PC-3 (cell line): Measurements from ENCODE around the gene DPH2. TPM values are rescaled to one million over a fixed set of nuclear protein-coding genes. Genes with fewer than 3 reads are reported as not detected.

Experiments used
- ATAC-seq: fragments of 200-7000 bp; cut with Tn5 transposase; 2 replicates; pipeline ENCODE4 v1.9.1; 2020; ENCODE audit warnings: mild to moderate bottlenecking, moderate library complexity
- BruUV-seq: library from RNA; stranded (reverse); fragments of 400-500 nt; replicated peaks from 2 replicates; lab custom pipeline; 2021; lab: Mats Ljungman, UMichigan
- CTCF ChIA-PET: fragments of 300-600 bp; sonication (Branson Sonifier 250); formaldehyde crosslinking; loops from one replicate; lab custom pipeline; 2022; ENCODE audit warnings: antibody characterized with exemption; lab: Charles Lee
- POLR2A ChIA-PET: fragments of 300-600 bp; sonication (Branson Sonifier 250); formaldehyde crosslinking; loops from one replicate; lab custom pipeline; 2022; ENCODE audit warnings: antibody characterized with exemption; ENCODE audit not compliant: unreplicated experiment; lab: Charles Lee
- DNase-seq: peaks from one replicate; pipeline ENCODE4 v3.0.0-alpha.2; 2015
- H2AFZ ChIP-seq: fragments of 300-600 bp; sonication (generic); 2 replicates; pipeline ENCODE4 v1.6.0; 2016; ENCODE audit warnings: antibody characterized with exemption, low read length
- H3F3A ChIP-seq: fragments of 300-600 bp; sonication (generic); one replicate; pipeline ENCODE4 v1.6.0; 2017; ENCODE audit warnings: antibody characterized with exemption, low read length, control low read depth, mild to moderate bottlenecking; ENCODE audit not compliant: unreplicated experiment
- H3K27ac ChIP-seq: fragments of 300-600 bp; sonication (generic); 2 replicates; pipeline ENCODE4 v1.5.1; 2016; ENCODE audit warnings: mild to moderate bottlenecking, low read length
- H3K27me3 ChIP-seq: fragments of 300-600 bp; sonication (generic); 2 replicates; pipeline ENCODE4 v1.6.1; 2016; ENCODE audit warnings: low read length, mixed read lengths
- H3K36me3 ChIP-seq: fragments of 300-600 bp; sonication (generic); 2 replicates; pipeline ENCODE4 v1.6.1; 2016; ENCODE audit warnings: low read depth, mixed run types, low read length, mixed read lengths
- H3K4me1 ChIP-seq: fragments of 300-600 bp; sonication (generic); 2 replicates; pipeline ENCODE4 v1.5.1; 2016; ENCODE audit warnings: low read length; ENCODE audit not compliant: insufficient read depth
- H3K4me2 ChIP-seq: fragments of 300-600 bp; sonication (generic); 2 replicates; pipeline ENCODE4 v1.6.0; 2016; ENCODE audit warnings: low read length
- H3K4me3 ChIP-seq: fragments of 300-600 bp; sonication (generic); 2 replicates; pipeline ENCODE4 v1.5.1; 2016; ENCODE audit warnings: mild to moderate bottlenecking, low read length, mixed read lengths
- H3K79me2 ChIP-seq: fragments of 300-600 bp; sonication (generic); 2 replicates; pipeline ENCODE4 v1.6.1; 2017; ENCODE audit warnings: low read length, mixed read lengths
- H3K9ac ChIP-seq: fragments of 300-600 bp; sonication (generic); 2 replicates; pipeline ENCODE4 v1.6.0; 2016; ENCODE audit warnings: mild to moderate bottlenecking, low read length
- H3K9me2 ChIP-seq: fragments of 300-600 bp; sonication (generic); replicated peaks from 2 replicates; pipeline ENCODE4 v1.6.1; 2016; ENCODE audit warnings: mixed run types, low read length, mixed read lengths
- H3K9me3 ChIP-seq: fragments of 300-600 bp; sonication (generic); 2 replicates; pipeline ENCODE4 v1.6.1; 2016; ENCODE audit warnings: low read length, mixed read lengths
- H4K20me1 ChIP-seq: fragments of 300-600 bp; sonication (generic); 2 replicates; pipeline ENCODE4 v1.6.1; 2016; ENCODE audit warnings: low read length, mixed read lengths
- CTCF ChIP-seq: fragments of 300-600 bp; sonication (generic); conservative IDR thresholded peaks from 2 replicates; pipeline ENCODE4 v1.5.1; 2017; ENCODE audit warnings: antibody characterized with exemption, low read depth, mild to moderate bottlenecking, low read length
- EZH2 ChIP-seq: fragments of 300-600 bp; sonication (generic); IDR thresholded peaks from one replicate; pipeline ENCODE4 v1.6.1; 2017; ENCODE audit warnings: antibody characterized with exemption, mild to moderate bottlenecking, low read length; ENCODE audit not compliant: unreplicated experiment
- EZH2phosphoT487 ChIP-seq: fragments of 300-600 bp; sonication (generic); IDR thresholded peaks from 2 replicates; pipeline ENCODE4 v1.6.1; 2018; ENCODE audit warnings: mild to moderate bottlenecking, antibody characterized with exemption, low read length, borderline replicate concordance
- intact Hi-C: fragments of 100-400 bp; cut with micrococcal nuclease; formaldehyde crosslinking; loops from 2 replicates; pipeline ENCODE4 v1.9.0; 2023
- total RNA-seq: library from RNA; depleted of rRNA; stranded (reverse); fragments of >200 nt; gene quantifications from 2 replicates; pipeline ENCODE4 v1.2.3, GENCODE V29; 2014

DPH2 gene
- total RNA-seq, 1 experiment from 2014 or later = 46.3 TPM

DNA sequence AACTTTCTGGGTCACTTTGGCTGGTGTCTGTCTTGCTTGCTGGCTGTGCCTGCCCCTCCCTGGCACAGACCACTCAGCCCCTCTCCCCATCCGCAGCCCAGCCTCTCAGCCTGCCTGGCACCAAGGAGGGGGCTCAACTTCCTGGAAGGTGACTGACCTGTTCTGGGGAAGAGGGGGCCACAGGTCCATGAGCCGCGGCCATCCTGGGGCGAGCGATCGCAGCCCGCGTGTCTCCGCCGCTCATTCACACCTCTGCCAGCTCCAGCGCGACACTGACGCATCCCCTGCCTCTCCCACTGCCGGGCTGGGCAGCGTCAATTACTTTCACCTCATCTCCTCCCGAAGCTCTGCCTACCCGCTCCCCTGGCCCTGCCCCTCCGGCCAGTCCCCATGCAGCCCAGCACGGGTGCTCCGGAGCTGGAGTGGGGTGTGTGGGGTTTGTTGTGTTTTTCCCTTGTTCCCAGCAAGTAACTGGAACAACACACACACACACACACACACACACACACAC is 47.1 kb downstream of the DPH2 start:
- Histone ChIP-seq H3K4me3 (no peak overlapping the region), H3K9me3 (no peaks in the 10 kb centered on the region), H3K27me3 (no peaks in the 10 kb centered on the region), H2AFZ (no peak overlapping the region), H3K79me2 (no peaks in the 10 kb centered on the region), H3K9me2 (no peaks in the 10 kb centered on the region), H3K4me1 (peaks cover 9% of the 10 kb centered on the region), H4K20me1 (no peaks in the 10 kb centered on the region), H3K9ac (no peak overlapping the region), H3F3A (no peaks in the 10 kb centered on the region), H3K27ac (no peak overlapping the region), H3K36me3 (no peaks in the 10 kb centered on the region), H3K4me2 (no peak overlapping the region)
- no peak for DNase-seq
- no peak for ATAC-seq
- intact Hi-C loops = no loop called here
- BruUV-seq = no TSS peak
- POLR2A ChIA-PET = no interaction called here
- TF ChIP-seq EZH2 (no peak), EZH2phosphoT487 (no peak), CTCF (no peak)
- CTCF ChIA-PET = no interaction called here

DNA sequence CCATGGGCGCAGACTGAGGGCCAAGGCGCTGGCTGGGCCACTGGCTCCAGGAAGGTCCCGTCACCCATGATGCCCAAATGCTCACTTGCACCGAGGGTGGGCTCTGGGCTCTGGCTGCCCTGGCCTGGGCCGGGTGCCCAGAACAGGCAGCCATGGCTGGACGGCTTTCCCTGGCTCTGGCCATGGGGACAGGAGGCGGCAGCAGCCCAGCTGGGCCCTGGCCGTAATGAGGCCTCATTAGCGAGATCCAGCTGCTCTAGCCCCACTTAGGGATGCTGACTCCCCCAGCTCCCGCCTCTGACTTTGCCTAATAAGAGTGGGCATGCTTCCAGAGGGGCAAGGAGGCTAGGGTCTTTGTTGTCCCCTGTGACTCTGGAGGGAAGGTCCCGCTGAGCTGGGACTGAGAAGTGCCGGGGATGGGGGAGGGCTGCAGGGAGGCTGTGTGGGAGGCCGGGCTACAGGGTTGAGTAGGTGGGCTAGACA is 49.7 kb downstream of the DPH2 start:
- no peak for ATAC-seq
- Histone ChIP-seq H3K9me3 (no peaks in the 10 kb centered on the region), H3K79me2 (no peaks in the 10 kb centered on the region), H3K4me2 (no peak overlapping the region), H3K27ac (no peak overlapping the region), H3K36me3 (no peaks in the 10 kb centered on the region), H3K9ac (no peak overlapping the region), H3K9me2 (no peaks in the 10 kb centered on the region), H4K20me1 (no peaks in the 10 kb centered on the region), H3K27me3 (no peaks in the 10 kb centered on the region), H3F3A (peaks cover under 1% of the 10 kb centered on the region), H3K4me3 (no peak overlapping the region), H2AFZ (no peak overlapping the region), H3K4me1 (peaks cover 11% of the 10 kb centered on the region)
- intact Hi-C loops = no loop called here
- no peak for DNase-seq
- POLR2A ChIA-PET = interaction anchor here (0.5 kb wide), 1 partner anchor 82 kb away, joined by 4 read pairs; no protein-coding TSS in a partner anchor
- TF ChIP-seq EZH2 (no peak), EZH2phosphoT487 (no peak), CTCF (no peak)
- no TSS peak for BruUV-seq
- CTCF ChIA-PET = no interaction called here

DNA sequence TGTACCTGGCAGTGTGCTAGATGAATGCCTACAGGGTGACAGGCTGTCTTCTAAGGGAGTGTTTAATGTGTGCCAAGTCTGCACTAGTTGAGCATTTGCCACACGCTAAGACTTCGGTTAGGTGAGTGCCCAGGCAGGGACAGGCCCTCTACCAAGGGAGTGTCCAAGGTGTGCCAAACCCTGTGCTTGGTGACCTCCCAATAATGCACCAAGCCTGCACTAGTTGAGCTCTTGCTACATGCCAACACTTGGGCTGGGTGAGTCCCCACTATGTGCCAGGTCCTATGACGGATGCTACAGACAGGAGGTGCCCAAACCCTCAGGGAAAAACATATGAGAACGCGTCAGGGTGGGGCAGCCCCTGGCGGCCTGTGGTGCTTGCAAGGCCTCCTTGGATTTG is 50.7 kb downstream of the DPH2 start:
- Histone ChIP-seq H3K79me2 (no peaks in the 10 kb centered on the region), H3K9ac (no peak overlapping the region), H3K9me2 (no peaks in the 10 kb centered on the region), H3K4me3 (no peak overlapping the region), H3K27me3 (no peaks in the 10 kb centered on the region), H3K4me1 (peaks cover 19% of the 10 kb centered on the region), H3K4me2 (no peak overlapping the region), H3F3A (peaks cover 3% of the 10 kb centered on the region), H3K9me3 (no peaks in the 10 kb centered on the region), H2AFZ (no peak overlapping the region), H3K27ac (no peak overlapping the region), H4K20me1 (no peaks in the 10 kb centered on the region), H3K36me3 (no peaks in the 10 kb centered on the region)
- POLR2A ChIA-PET = no interaction called here
- CTCF ChIA-PET = no interaction called here
- no peak for DNase-seq
- no TSS peak for BruUV-seq
- TF ChIP-seq EZH2 (no peak), EZH2phosphoT487 (no peak), CTCF (no peak)
- no peak for ATAC-seq
- intact Hi-C loops = no loop called here
